Cardiac atrium fibroblast (primary cell): ENCODE data around the gene TMOD3. TPM values are rescaled to one million over a fixed set of nuclear protein-coding genes. Genes with fewer than 3 reads are reported as not detected.

Experiments
- total RNA-seq: library from RNA; depleted of rRNA; stranded (reverse); fragments of >200 nt; gene quantifications from 2 replicates; pipeline ENCODE4 v1.2.3, GENCODE V29; 2015

TMOD3 gene
- 39.2 and 42.3 TPM in 2 replicates for total RNA-seq

GRCh38 chr15:51829376-51830275 is at the start of gene TMOD3:
TMOD3 (plus strand) TSS chr15:51829653; CDS start chr15:51862885, 33,232 bp downstream.

Other genes with a start within 250 kb of the TMOD3 start
- 6.5 and 17.7 TPM in 2 replicates for gene DMXL2, start 206.9 kb upstream of the TMOD3 start, total RNA-seq
- not detected in 2 replicates for gene SCG3, start 148.2 kb upstream of the TMOD3 start, total RNA-seq
- gene LYSMD2, start 92.0 kb upstream of the TMOD3 start, total RNA-seq: 6.5 and 14.1 TPM in 2 replicates
- gene TMOD2, start 78.1 kb upstream of the TMOD3 start, total RNA-seq: 5.1 and 11.5 TPM in 2 replicates
- gene LEO1, start 142.1 kb downstream of the TMOD3 start, total RNA-seq: 11.0 and 17.7 TPM in 2 replicates
- gene MAPK6, start 189.6 kb downstream of the TMOD3 start, total RNA-seq: 22.4 and 44.4 TPM in 2 replicates